Lower leg skin (tissue), 3 donors: ENCODE data around the gene IMMP2L.

ENCODE experiments used
- CTCF ChIP-seq, 3 donors: fragments of 450-650 bp; IDR thresholded peaks; one replicate each; pipeline ENCODE4 v1.5.1; 2016; ENCODE audit warnings: antibody characterized with exemption in 3 of 3, mild to moderate bottlenecking in 3 of 3, moderate library complexity in 2 of 3
- POLR2A ChIP-seq, 2 donors: fragments of 450-650 bp; IDR thresholded peaks; one replicate each; pipeline ENCODE4 v1.6.1; 2016 to 2017; ENCODE audit warnings: antibody characterized with exemption in 2 of 2, mild to moderate bottlenecking in 1 of 2, moderate library complexity in 1 of 2

- TF ChIP-seq POLR2A (IDR thresholded peaks at IDR 0.05) = no peak
- no peak for TF ChIP-seq CTCF (IDR thresholded peaks at IDR 0.05)
Measured at GRCh38 chr7:111103136-111103535, 459.2 kb downstream of the IMMP2L start.
